HepG2 (cell line): ENCODE data around the gene RFC2. TPM values are rescaled to one million over a fixed set of nuclear protein-coding genes. Genes with fewer than 3 reads are reported as not detected.
A peak's percentile ranks its signal among the peaks of the same experiment; 100 is the strongest.

Experiments used
- ATAC-seq: fragments of 200-7000 bp; cut with Tn5 transposase; 3 replicates; pipeline ENCODE4 v1.9.1; 2020; ENCODE audit warnings: mild to moderate bottlenecking, moderate library complexity
- BruUV-seq: library from RNA; stranded (reverse); fragments of 400-500 nt; replicated peaks from 2 replicates; lab custom pipeline; 2021; lab: Mats Ljungman, UMichigan
- CTCF ChIA-PET: fragments of 300-600 bp; formaldehyde crosslinking; extraction: SDS; loops from one replicate; lab custom pipeline; 2021; ENCODE audit warnings: low total read pairs, inconsistent platforms, low intra/inter-chr PET ratio; lab: Yijun Ruan, JAX
- POLR2A ChIA-PET: fragments of 350-600 bp; sonication (Branson Sonifier 250); formaldehyde crosslinking; loops from one replicate; lab custom pipeline; 2020; ENCODE audit warnings: antibody characterized with exemption, inconsistent platforms; lab: Yijun Ruan, JAX
- DNase-seq: peaks from one replicate; pipeline ENCODE4 v3.0.0-alpha.2; 2015; ENCODE audit warnings: low spot score
- FAIRE-seq: peaks from 3 replicates; lab custom pipeline; 2011; peaks lifted over from hg19 to GRCh38; lab: Jason Lieb, UNC
- H2AFZ ChIP-seq: one replicate; pipeline ENCODE4 v1.6.1; 2011; ENCODE audit warnings: low read length, inconsistent platforms
- H3K27ac ChIP-seq: fragments of 300-600 bp; 3 replicates; pipeline ENCODE4 v1.8.0; 2011; ENCODE audit warnings: mixed run types, mild to moderate bottlenecking, mixed read lengths, low read length, inconsistent platforms; ENCODE audit not compliant: insufficient read depth; ENCODE audit errors: extremely low read length
- H3K27me3 ChIP-seq, 2 experiments: fragments of 200-600 bp in 1 of 2; 2 replicates in 1 of 2; 3 replicates in 1 of 2; pipeline versions ENCODE4 v1.6.0 to v1.8.0; 2011; ENCODE audit warnings: low read length in 2 of 2, mild to moderate bottlenecking in 2 of 2, moderate library complexity in 2 of 2, inconsistent platforms in 1 of 2; ENCODE audit not compliant: insufficient read depth in 2 of 2, control insufficient read depth in 1 of 2
- H3K36me3 ChIP-seq, 2 experiments: fragments of 200-600 bp in 1 of 2; replicated peaks in 1 of 2; 2 replicates in 1 of 2; 3 replicates in 1 of 2; pipeline versions ENCODE4 v1.5.1 to v1.8.0; 2011; ENCODE audit warnings: low read length in 2 of 2, inconsistent platforms in 1 of 2; ENCODE audit not compliant: insufficient read depth in 2 of 2, control insufficient read depth in 1 of 2
- H3K4me1 ChIP-seq: 2 replicates; pipeline ENCODE4 v1.5.1; 2012; ENCODE audit warnings: low read length, inconsistent platforms; ENCODE audit not compliant: insufficient read depth
- H3K4me2 ChIP-seq: 2 replicates; pipeline ENCODE4 v1.6.0; 2011; ENCODE audit warnings: low read depth, low read length, inconsistent platforms
- H3K4me3 ChIP-seq, 3 experiments: fragments of 200-600 bp in 1 of 3; sonication (generic), shearing (Covaris generic) in 1 of 3; replicated peaks in 1 of 3; 2 replicates each; pipeline ENCODE4 v1.5.1; 2011 to 2016; ENCODE audit warnings: low read length in 3 of 3, inconsistent platforms in 2 of 3, low read depth in 2 of 3, mild to moderate bottlenecking in 2 of 3, control low read depth in 1 of 3, mixed read lengths in 1 of 3; ENCODE audit not compliant: insufficient read depth in 1 of 3
- H3K79me2 ChIP-seq: one replicate; pipeline ENCODE4 v1.6.1; 2011; ENCODE audit warnings: low read length, inconsistent platforms; ENCODE audit not compliant: insufficient read depth
- H3K9ac ChIP-seq: 2 replicates; pipeline ENCODE4 v1.6.0; 2011; ENCODE audit warnings: mild to moderate bottlenecking, low read depth, low read length, inconsistent platforms; ENCODE audit not compliant: insufficient read depth
- H3K9me3 ChIP-seq: 2 replicates; pipeline ENCODE4 v1.5.1; 2012; ENCODE audit warnings: mild to moderate bottlenecking, low read length
- H4K20me1 ChIP-seq: 2 replicates; pipeline ENCODE4 v1.6.0; 2011; ENCODE audit warnings: inconsistent platforms, mild to moderate bottlenecking, low read length, moderate library complexity; ENCODE audit not compliant: insufficient read depth
- ARNT2 ChIP-seq: sonication (generic); formaldehyde crosslinking; IDR thresholded peaks from 2 replicates; pipeline ENCODE4 v1.8.0; 2022; ENCODE audit warnings: mild to moderate bottlenecking, low read depth, missing genetic modification reagents, moderate library complexity
- FOSL2 ChIP-seq: sonication (generic); formaldehyde crosslinking; IDR thresholded peaks from 2 replicates; pipeline ENCODE4 v1.4.0; 2020; ENCODE audit warnings: missing genetic modification reagents
- KLF13 ChIP-seq: sonication (generic); formaldehyde crosslinking; IDR thresholded peaks from 2 replicates; pipeline ENCODE4 v1.4.0; 2020; ENCODE audit warnings: mild to moderate bottlenecking, missing genetic modification reagents
- NFATC3 ChIP-seq: sonication (generic); formaldehyde crosslinking; IDR thresholded peaks from 2 replicates; pipeline ENCODE4 v1.5.1; 2020; ENCODE audit warnings: mild to moderate bottlenecking, missing genetic modification reagents
- NR2C2 ChIP-seq: sonication (generic); formaldehyde crosslinking; IDR thresholded peaks from 2 replicates; pipeline ENCODE4 v1.4.0; 2020; ENCODE audit warnings: missing genetic modification reagents, mild to moderate bottlenecking, moderate library complexity, borderline replicate concordance
- PCBP2 ChIP-seq: fragments of 200-400 bp; formaldehyde crosslinking; optimal IDR thresholded peaks from 2 replicates; pipeline ENCODE3; 2018; ENCODE audit warnings: low read length, low read depth; ENCODE audit not compliant: poor library complexity, severe bottlenecking
- SIN3A ChIP-seq: IDR thresholded peaks from 2 replicates; pipeline ENCODE4 v1.6.1; 2011; ENCODE audit warnings: low read depth, mild to moderate bottlenecking, control low read depth, low read length, borderline replicate concordance
- SOX6 ChIP-seq, 2 experiments: fragments of 450-650 bp in 1 of 2; sonication (generic) in 1 of 2; formaldehyde crosslinking in 1 of 2; IDR thresholded peaks; 2 replicates each; pipeline versions ENCODE4 v1.4.0 to v1.6.1; 2017 to 2020; ENCODE audit warnings: antibody characterized with exemption in 1 of 2, mild to moderate bottlenecking in 1 of 2, missing genetic modification reagents in 1 of 2
- ZBTB25 ChIP-seq: IDR thresholded peaks from 2 replicates; pipeline ENCODE4 v1.6.1; 2018; ENCODE audit warnings: missing genetic modification reagents
- ZNF10 ChIP-seq: sonication (generic); formaldehyde crosslinking; IDR thresholded peaks from 2 replicates; pipeline ENCODE4 v1.4.0; 2020; ENCODE audit warnings: mild to moderate bottlenecking, low read depth, missing genetic modification reagents, borderline replicate concordance
- ZNF232 ChIP-seq: sonication (generic); formaldehyde crosslinking; IDR thresholded peaks from 2 replicates; pipeline ENCODE4 v1.4.0; 2020; ENCODE audit warnings: missing genetic modification reagents, borderline replicate concordance
- ZNF709 ChIP-seq: sonication (generic); formaldehyde crosslinking; IDR thresholded peaks from 2 replicates; pipeline ENCODE4 v1.5.0; 2020; ENCODE audit warnings: mild to moderate bottlenecking, missing genetic modification reagents
- ZNF766 ChIP-seq: sonication (generic); formaldehyde crosslinking; IDR thresholded peaks from 2 replicates; pipeline ENCODE4 v1.5.0; 2020; ENCODE audit warnings: missing genetic modification reagents, borderline replicate concordance
- ZSCAN5A ChIP-seq: sonication (generic); formaldehyde crosslinking; IDR thresholded peaks from 2 replicates; pipeline ENCODE4 v1.8.0; 2022; ENCODE audit warnings: mild to moderate bottlenecking, missing genetic modification reagents, borderline replicate concordance
- WGBS: methylation state at CpG from one replicate; pipeline ENCODE4 v1.1.6; 2017; ENCODE audit warnings: low lambda C conversion rate; 5-methylcytosine and 5-hydroxymethylcytosine counted together
- in situ Hi-C: cut with HindIII; loops from 2 replicates; pipeline ENCODE4 v1.10.0; 2017; ENCODE audit warnings: low pct_unique_long_range_greater_than_20kb; ENCODE audit not compliant: extremely low pct_ligation_motif_present
- intact Hi-C: fragments of 100-400 bp; cut with micrococcal nuclease; formaldehyde crosslinking; loops from one replicate; pipeline ENCODE4 v1.10.0; 2022; ENCODE audit not compliant: unreplicated experiment
- polyA plus RNA-seq, 8 experiments: library from polyadenylated mRNA; depleted of rRNA in 3 of 8; stranded (reverse) in 7 of 8; unstranded in 1 of 8; fragments of >200 nt; fragmentation: Illumina TruSeq in 4 of 8; extraction: Trizol in 4 of 8; gene quantifications; 2 replicates each; pipeline versions ENCODE4 v1.2.1 to v1.2.3, GENCODE V29; 2011 to 2016; ENCODE audit warnings: low read depth in 4 of 8, missing spikeins in 1 of 8, mixed read lengths in 1 of 8; ENCODE audit not compliant: insufficient read depth in 1 of 8
- total RNA-seq, 5 experiments: library from RNA; depleted of rRNA; stranded (reverse); fragments of >200 nt; fragmentation: Illumina TruSeq; extraction: Trizol; gene quantifications; 2 replicates each; pipeline ENCODE4 v1.2.3, GENCODE V29; 2016; ENCODE audit warnings: low read depth in 1 of 5

The RFC2 gene
- total and polyA plus RNA-seq, 2 of the 13 experiments (the other 11 are each of a cell fraction or from before 2014, with no cell fraction given): 14.6 to 43.5 TPM

- no TSS peak for BruUV-seq
- DNase-seq: peak; percentile 70
- H2AFZ ChIP-seq: peak overlapping the region; percentile 40
- intact Hi-C loops: loop anchor here (1.0 to 10.0 kb wide), 2 partner anchors 18 to 65 kb away; no protein-coding TSS in a partner anchor
- peak; percentile 44 for FAIRE-seq
- ChIA-PET CTCF (no interaction called here), POLR2A (interaction anchor here (1.5 to 5.9 kb wide), 4 partner anchors 10 to 23 kb away, joined by 5 to 60 read pairs (median 10); partner anchors contain the start of gene CLIP2)
- peak overlapping the region; percentile 64 to 85 (median 67) for H3K4me3 ChIP-seq
- no peaks in the 10 kb centered on the region for H3K9me3 ChIP-seq
- in situ Hi-C loops: no loop called here
- peak; percentile 81 for ATAC-seq
- H4K20me1 ChIP-seq: no peaks in the 10 kb centered on the region
- 0 out of 2 replicates have a peak overlapping the region, but pooled peaks have one; percentile 34 for H3K9ac ChIP-seq
- 1% methylated on average over 17 of the region's 17 CpGs for WGBS
- H3K4me1 ChIP-seq: peaks cover 62% of the 10 kb centered on the region
- peak overlapping the region; percentile 77 for H3K4me2 ChIP-seq
- no peaks in the 10 kb centered on the region for H3K79me2 ChIP-seq
- H3K36me3 ChIP-seq: no peaks in the 10 kb centered on the region
- H3K27ac ChIP-seq: no peak overlapping the region
- H3K27me3 ChIP-seq: no peaks in the 10 kb centered on the region
- TF ChIP-seq ZNF709 (CRISPR knock-in tag): no peak
- no peak for TF ChIP-seq ZNF232 (CRISPR knock-in tag)
- no peak for TF ChIP-seq NR2C2
- TF ChIP-seq NFATC3 (CRISPR knock-in tag): no peak
- peak; percentile 70; the same call in 1 of the 2 replicates for TF ChIP-seq ZNF10 (CRISPR knock-in tag)
- no peak for TF ChIP-seq ZSCAN5A (CRISPR knock-in tag)
- TF ChIP-seq ARNT2 (CRISPR knock-in tag): no peak
- TF ChIP-seq FOSL2 (CRISPR knock-in tag): peak; percentile 74
- peak; percentile 98 for TF ChIP-seq PCBP2
- 0 out of 2 replicates have a peak, but pooled peaks have one; percentile 16 for TF ChIP-seq ZBTB25 (CRISPR knock-in tag)
- no peak for TF ChIP-seq KLF13 (CRISPR knock-in tag)
- TF ChIP-seq SOX6 (IDR thresholded peaks at IDR 0.05): no peak
- TF ChIP-seq SOX6 (CRISPR knock-in tag; IDR thresholded peaks at IDR 0.05): peak; percentile 44; the same call in 1 of the 2 replicates
- TF ChIP-seq ZNF766 (CRISPR knock-in tag): no peak
- peak; percentile 55; the same call in 1 of the 2 replicates for TF ChIP-seq SIN3A
Observed at GRCh38 chr7:74269757-74270277, 15.6 kb upstream of the RFC2 start.
